Measurements from ENCODE around the gene CDK19. TPM values are rescaled to one million over a fixed set of nuclear protein-coding genes. Genes with fewer than 3 reads are reported as not detected.
A peak's percentile ranks its signal among the peaks of the same experiment; 100 is the strongest.
"Not testable (repeated sequence)": the region's sequence is repeated elsewhere in the genome, so short reads cannot be mapped to it uniquely, and the experiment has no call there.

The CDK19 gene
- polyA plus RNA-seq, 6 donors from 2014 or later: 0.51 to 5.4 (median 3.9) TPM

DNA sequence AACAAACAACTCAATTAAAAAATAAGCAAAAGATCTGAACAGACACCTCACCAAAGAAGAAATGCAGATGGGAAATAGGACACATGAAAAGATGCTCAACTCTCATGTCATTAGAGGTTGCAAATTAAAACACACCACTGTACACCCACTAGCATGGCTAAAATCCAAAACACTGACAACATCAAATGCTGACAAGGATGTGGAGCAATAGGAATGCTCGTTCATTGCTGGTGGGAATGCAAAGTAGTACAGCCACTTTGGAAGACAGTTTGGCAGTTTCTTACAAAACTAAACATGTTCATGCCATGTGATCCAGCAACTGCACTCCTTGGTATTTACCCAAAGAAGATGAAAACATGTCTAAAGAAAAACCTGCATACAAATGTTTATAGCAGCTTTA is 47.2 kb downstream of the CDK19 start:
- H3K9me3 Mint-ChIP-seq: peaks cover 0 to 14% (median 5%) of the 10 kb centered on the region in 7 donors
- DNase-seq (no peak), ATAC-seq (ENCODE audit: low read depth in 2 of 2) (no peak)
- no peak overlapping the region for H3K4me3 Mint-ChIP-seq
- H3K36me3 Mint-ChIP-seq: peaks cover 17 to 19% of the 10 kb centered on the region in 2 donors
- H3K4me1 Mint-ChIP-seq: peaks cover 8 to 34% (median 19%) of the 10 kb centered on the region in 3 donors
- H3K27me3 Mint-ChIP-seq: no peaks in the 10 kb centered on the region
- H3K27ac Mint-ChIP-seq: peak overlapping the region in 1 of 6 donors; percentile 69

GRCh38 chr6:110761371-110761770 is 53.9 kb downstream of the CDK19 start:
- Mint-ChIP-seq H3K4me1 (peaks cover 15 to 16% (median 15%) of the 10 kb centered on the region in 3 donors), H3K27me3 (no peaks in the 10 kb centered on the region), H3K4me3 (no peak overlapping the region), H3K27ac (peak overlapping the region in 2 of 6 donors; percentile 11 to 63), H3K9me3 (no peaks in the 10 kb centered on the region), H3K36me3 (peaks cover 5 to 6% of the 10 kb centered on the region in 2 donors)
- DNase-seq (no peak), ATAC-seq (ENCODE audit: low read depth in 2 of 2) (no peak)

GRCh38 chr6:110760589-110760988 is 54.7 kb downstream of the CDK19 start:
- H3K27me3 Mint-ChIP-seq: no peaks in the 10 kb centered on the region
- H3K27ac Mint-ChIP-seq: peak overlapping the region in 2 of 6 donors; percentile 31 to 33
- ATAC-seq (ENCODE audit: low read depth in 2 of 2): no peak

GRCh38 chr6:110760098-110760497 is 55.2 kb downstream of the CDK19 start:
- H3K27ac Mint-ChIP-seq; H3K9me3 Mint-ChIP-seq; H3K36me3 Mint-ChIP-seq; ATAC-seq (ENCODE audit: low read depth in 2 of 2); H3K27me3 Mint-ChIP-seq; H3K4me3 Mint-ChIP-seq; DNase-seq: not testable (repeated sequence)
- peaks cover 11 to 23% (median 23%) of the 10 kb centered on the region in 3 donors for H3K4me1 Mint-ChIP-seq

More at GRCh38 chr6:110760589-110760988, 54.7 kb downstream of the CDK19 start:
- Mint-ChIP-seq H3K4me1 (peaks cover 11 to 19% (median 18%) of the 10 kb centered on the region in 3 donors), H3K9me3 (no peaks in the 10 kb centered on the region), H3K36me3 (peaks cover 5 to 6% of the 10 kb centered on the region in 2 donors), H3K4me3 (no peak overlapping the region)
- no peak for DNase-seq

GRCh38 chr6:110757926-110758325 is 57.3 kb downstream of the CDK19 start:
- Mint-ChIP-seq H3K4me1 (peaks cover 11 to 25% (median 23%) of the 10 kb centered on the region in 3 donors), H3K9me3 (no peaks in the 10 kb centered on the region), H3K4me3 (no peak overlapping the region), H3K36me3 (no peaks in the 10 kb centered on the region), H3K27me3 (no peaks in the 10 kb centered on the region), H3K27ac (peak overlapping the region in 2 of 6 donors; percentile 19 to 75)
- no peak for ATAC-seq (ENCODE audit: low read depth in 2 of 2)
- DNase-seq: no peak

DNA sequence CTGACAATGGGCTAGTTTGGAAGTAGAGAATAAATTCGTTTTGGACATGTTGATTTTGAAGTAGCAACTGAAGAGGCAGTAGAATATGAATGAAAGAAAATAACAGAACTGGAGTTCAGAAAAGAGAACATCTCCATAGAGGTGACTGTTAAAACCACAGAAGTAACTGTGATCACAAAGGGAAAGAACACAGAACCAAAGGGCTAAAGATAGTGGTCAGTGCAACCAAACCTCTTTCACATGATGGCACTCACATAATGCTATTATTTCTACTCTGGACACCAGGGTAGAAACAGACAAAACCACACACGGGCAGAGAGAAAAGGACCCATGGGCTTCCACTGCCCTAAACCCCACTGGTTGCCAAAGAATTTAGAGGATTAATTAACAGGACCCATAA is 58.5 kb downstream of the CDK19 start:
- no peak overlapping the region for H3K4me3 Mint-ChIP-seq
- ATAC-seq (ENCODE audit: low read depth in 2 of 2) (no peak), DNase-seq (no peak)
- no peaks in the 10 kb centered on the region for H3K9me3 Mint-ChIP-seq
- H3K27me3 Mint-ChIP-seq: no peaks in the 10 kb centered on the region
- H3K4me1 Mint-ChIP-seq: peaks cover 18 to 25% (median 24%) of the 10 kb centered on the region in 3 donors
- peak overlapping the region in 2 of 6 donors; percentile 14 to 60 for H3K27ac Mint-ChIP-seq
- no peaks in the 10 kb centered on the region for H3K36me3 Mint-ChIP-seq

DNA sequence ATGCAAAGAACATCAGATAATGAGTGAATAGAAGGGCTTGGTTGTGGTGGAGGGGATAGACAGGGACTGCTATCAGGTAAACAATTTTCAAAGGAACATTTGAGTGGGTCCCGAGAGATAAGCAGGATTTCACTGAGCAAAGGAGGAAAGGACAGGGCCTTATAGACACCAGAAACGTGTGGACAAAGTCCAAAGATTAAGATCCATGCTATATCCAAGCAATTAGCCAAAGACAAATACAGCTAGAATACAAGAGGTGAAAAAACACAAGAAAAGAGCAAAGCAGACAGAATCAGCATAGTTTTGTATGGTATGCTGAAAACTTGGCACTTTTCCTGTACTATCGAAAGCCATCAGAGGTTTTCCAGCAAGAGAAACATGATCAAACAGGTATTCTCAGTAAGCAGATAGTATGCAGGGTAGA is 59.8 kb downstream of the CDK19 start:
- Mint-ChIP-seq H3K27me3 (no peaks in the 10 kb centered on the region), H3K9me3 (no peaks in the 10 kb centered on the region), H3K36me3 (no peaks in the 10 kb centered on the region), H3K4me3 (no peak overlapping the region), H3K4me1 (peaks cover 24 to 30% (median 27%) of the 10 kb centered on the region in 3 donors), H3K27ac (no peak overlapping the region)
- DNase-seq (no peak), ATAC-seq (ENCODE audit: low read depth in 2 of 2) (no peak)

DNA sequence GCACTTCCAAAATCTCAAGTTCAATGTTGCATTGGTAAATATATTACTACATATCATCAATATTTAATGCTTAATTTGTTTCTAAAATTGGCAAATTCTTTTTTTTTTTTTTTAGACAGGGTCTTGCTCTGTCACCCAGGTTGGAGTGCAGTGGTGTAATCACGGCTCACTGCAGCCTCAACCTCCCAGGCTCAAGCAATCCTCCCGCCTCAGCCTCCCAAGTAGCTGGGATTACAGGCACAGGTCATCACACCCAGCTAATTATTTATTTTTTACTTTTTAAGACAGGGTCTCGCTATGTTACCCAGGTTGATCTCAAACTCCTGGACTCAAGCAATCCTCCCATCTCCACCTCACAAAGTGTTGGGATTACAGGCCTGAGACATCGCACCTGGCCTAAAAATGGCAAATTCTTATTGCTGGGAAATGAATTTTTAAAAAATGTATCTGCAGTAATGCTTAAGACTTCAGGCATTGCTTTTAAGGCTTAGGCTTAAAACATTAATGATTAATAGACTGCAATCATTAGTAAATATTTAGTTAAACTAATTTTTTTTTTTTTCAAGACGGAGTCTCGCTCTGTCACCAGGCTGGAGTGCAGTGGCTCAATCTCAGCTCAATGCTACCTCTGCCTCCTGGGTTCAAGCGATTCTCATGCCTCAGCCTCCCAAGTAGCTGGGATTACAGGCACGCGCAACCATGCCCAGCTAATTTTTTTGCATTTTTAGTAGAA is 61.2 kb downstream of the CDK19 start:
- not testable (repeated sequence) for H3K9me3 Mint-ChIP-seq; H3K36me3 Mint-ChIP-seq; ATAC-seq (ENCODE audit: low read depth in 2 of 2); H3K4me3 Mint-ChIP-seq; H3K27me3 Mint-ChIP-seq; DNase-seq; H3K27ac Mint-ChIP-seq
- H3K4me1 Mint-ChIP-seq: peaks cover 28 to 41% (median 35%) of the 10 kb centered on the region in 3 donors

- no peak overlapping the region for H3K4me3 Mint-ChIP-seq
- H3K27me3 Mint-ChIP-seq: no peaks in the 10 kb centered on the region
- peaks cover 0 to 8% (median under 1%) of the 10 kb centered on the region in 7 donors for H3K9me3 Mint-ChIP-seq
- DNase-seq (no peak), ATAC-seq (ENCODE audit: low read depth in 2 of 2) (no peak)
- no peaks in the 10 kb centered on the region for H3K36me3 Mint-ChIP-seq
- H3K4me1 Mint-ChIP-seq: peaks cover 16 to 32% (median 18%) of the 10 kb centered on the region in 3 donors
- H3K27ac Mint-ChIP-seq: no peak overlapping the region
Observed at GRCh38 chr6:110748453-110748852, 66.8 kb downstream of the CDK19 start.

DNA sequence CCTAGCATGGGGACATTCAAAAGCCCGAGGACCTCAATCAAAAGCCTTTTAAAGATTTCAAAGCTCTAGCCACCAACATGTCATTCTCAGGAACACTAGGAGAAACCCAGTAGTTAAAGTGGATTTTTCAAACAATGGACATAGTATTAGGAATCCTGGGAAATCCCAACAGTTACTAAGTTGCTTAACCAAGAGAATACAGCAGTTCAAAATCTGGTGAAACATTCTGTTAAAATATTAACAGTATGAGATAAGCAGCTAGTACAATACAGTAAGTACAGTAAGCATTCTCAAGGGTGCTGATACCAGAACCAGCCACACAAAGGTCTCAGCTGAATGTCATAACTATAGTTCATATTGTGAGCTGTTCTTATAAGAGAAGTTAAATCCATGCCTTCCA is 68.6 kb downstream of the CDK19 start:
- H3K36me3 Mint-ChIP-seq: peaks cover 16% of the 10 kb centered on the region in 2 donors
- no peak overlapping the region for H3K4me3 Mint-ChIP-seq
- DNase-seq: no peak
- no peak for ATAC-seq (ENCODE audit: low read depth in 2 of 2)
- H3K9me3 Mint-ChIP-seq: peaks cover 0 to 25% (median 16%) of the 10 kb centered on the region in 7 donors
- H3K4me1 Mint-ChIP-seq: peaks cover 13 to 24% (median 18%) of the 10 kb centered on the region in 3 donors
- no peak overlapping the region for H3K27ac Mint-ChIP-seq
- H3K27me3 Mint-ChIP-seq: no peaks in the 10 kb centered on the region

- H3K4me3 Mint-ChIP-seq: no peak overlapping the region
- peaks cover 31% of the 10 kb centered on the region in 2 donors for H3K36me3 Mint-ChIP-seq
- H3K27ac Mint-ChIP-seq: no peak overlapping the region
- DNase-seq (no peak), ATAC-seq (ENCODE audit: low read depth in 2 of 2) (no peak)
- H3K27me3 Mint-ChIP-seq: no peaks in the 10 kb centered on the region
- H3K4me1 Mint-ChIP-seq: peaks cover 0 to 7% (median 3%) of the 10 kb centered on the region in 3 donors
- H3K9me3 Mint-ChIP-seq: peaks cover 7 to 35% (median 28%) of the 10 kb centered on the region in 7 donors
Observed at GRCh38 chr6:110744991-110745390, 70.3 kb downstream of the CDK19 start.

- ATAC-seq (ENCODE audit: low read depth in 2 of 2): not testable (repeated sequence)
- peaks cover 31 to 33% of the 10 kb centered on the region in 2 donors for H3K36me3 Mint-ChIP-seq
Observed at GRCh38 chr6:110742552-110742951, 72.7 kb downstream of the CDK19 start.

GRCh38 chr6:110741517-110741916 is 73.8 kb downstream of the CDK19 start:
- Mint-ChIP-seq H3K9me3 (peaks cover 7 to 35% (median 28%) of the 10 kb centered on the region in 7 donors), H3K4me1 (peaks cover 0 to 12% (median 6%) of the 10 kb centered on the region in 3 donors), H3K27me3 (no peaks in the 10 kb centered on the region), H3K36me3 (peaks cover 31 to 33% of the 10 kb centered on the region in 2 donors), H3K27ac (peak overlapping the region in 1 of 6 donors; percentile 33), H3K4me3 (no peak overlapping the region)
- ATAC-seq (ENCODE audit: low read depth in 2 of 2): no peak
- DNase-seq: no peak

More at GRCh38 chr6:110742552-110742951, 72.7 kb downstream of the CDK19 start:
- H3K27me3 Mint-ChIP-seq, H3K4me1 Mint-ChIP-seq, DNase-seq, H3K4me3 Mint-ChIP-seq, H3K27ac Mint-ChIP-seq: not testable (repeated sequence)
- H3K9me3 Mint-ChIP-seq: peaks cover 7 to 35% (median 28%) of the 10 kb centered on the region in 7 donors

- peaks cover 31 to 33% of the 10 kb centered on the region in 2 donors for H3K36me3 Mint-ChIP-seq
- H3K4me1 Mint-ChIP-seq: peaks cover 0 to 17% (median 6%) of the 10 kb centered on the region in 3 donors
- DNase-seq (no peak), ATAC-seq (ENCODE audit: low read depth in 2 of 2) (peak in 1 of 2 donors; percentile 56)
- H3K27ac Mint-ChIP-seq: peak overlapping the region in 2 of 6 donors; percentile 52 to 90
- H3K4me3 Mint-ChIP-seq: no peak overlapping the region
- H3K27me3 Mint-ChIP-seq: no peaks in the 10 kb centered on the region
- peaks cover 7 to 34% (median 28%) of the 10 kb centered on the region in 7 donors for H3K9me3 Mint-ChIP-seq
Observed at GRCh38 chr6:110738899-110739365, 76.3 kb downstream of the CDK19 start.

Data from naive B cell (primary cell).